Measurements from ENCODE around the gene CRTAC1. TPM values are rescaled to one million over a fixed set of nuclear protein-coding genes. Genes with fewer than 3 reads are reported as not detected.

Gene CRTAC1
- total RNA-seq, 1 donor from 2014 or later = 123 TPM

GRCh38 chr10:97903128-97904017 is 127.0 kb downstream of the CRTAC1 start:
- Histone ChIP-seq H3K36me3 (no peaks in the 10 kb centered on the region), H3K4me3 (no peak overlapping the region), H3K27ac (no peak overlapping the region), H3K9me3 (no peaks in the 10 kb centered on the region), H3K27me3 (ENCODE audit: low read depth) (peaks cover 5% of the 10 kb centered on the region), H3K4me1 (peaks cover 7% of the 10 kb centered on the region)
- ATAC-seq (no peak), DNase-seq (peak; percentile 18)
- TF ChIP-seq CTCF (IDR thresholded peaks at IDR 0.05) = no peak
- intact Hi-C loops (cut with DNase I) = no loop called here

- H3K4me1 ChIP-seq = peaks cover 14% of the 10 kb centered on the region
- H3K36me3 ChIP-seq = no peaks in the 10 kb centered on the region
- DNase-seq (peak; percentile 12), ATAC-seq (no peak)
- no peaks in the 10 kb centered on the region for H3K27me3 ChIP-seq (ENCODE audit: low read depth)
- H3K4me3 ChIP-seq = no peak overlapping the region
- TF ChIP-seq CTCF (IDR thresholded peaks at IDR 0.05) = no peak
- intact Hi-C loops (cut with DNase I) = no loop called here
- H3K9me3 ChIP-seq = no peaks in the 10 kb centered on the region
- no peak overlapping the region for H3K27ac ChIP-seq
These were observed 129.0 kb downstream of the CRTAC1 start for GRCh38 chr10:97901381-97901780.

GRCh38 chr10:97898429-97898828 is 132.0 kb downstream of the CRTAC1 start:
- peak; percentile 14 for DNase-seq

GRCh38 chr10:97896756-97897358 is 133.6 kb downstream of the CRTAC1 start:
- ATAC-seq = no peak
- no peak for TF ChIP-seq CTCF (IDR thresholded peaks at IDR 0.05)
- intact Hi-C loops (cut with DNase I) = no loop called here
- no peak overlapping the region for H3K4me3 ChIP-seq
- peaks cover 2% of the 10 kb centered on the region for H3K27me3 ChIP-seq (ENCODE audit: low read depth)
- no peaks in the 10 kb centered on the region for H3K9me3 ChIP-seq
- peaks cover 30% of the 10 kb centered on the region for H3K4me1 ChIP-seq
- no peaks in the 10 kb centered on the region for H3K36me3 ChIP-seq
- DNase-seq = no peak
- no peak overlapping the region for H3K27ac ChIP-seq

More at GRCh38 chr10:97898429-97898828, 132.0 kb downstream of the CRTAC1 start:
- intact Hi-C loops (cut with DNase I) = no loop called here
- Histone ChIP-seq H3K27me3 (ENCODE audit: low read depth) (no peaks in the 10 kb centered on the region), H3K9me3 (no peaks in the 10 kb centered on the region), H3K4me3 (no peak overlapping the region), H3K36me3 (no peaks in the 10 kb centered on the region), H3K4me1 (peaks cover 21% of the 10 kb centered on the region), H3K27ac (no peak overlapping the region)
- ATAC-seq = peak in 1 of 2 donors; percentile 25
- no peak for TF ChIP-seq CTCF (IDR thresholded peaks at IDR 0.05)

- intact Hi-C loops (cut with DNase I) = no loop called here
These were observed 134.5 kb downstream of the CRTAC1 start for GRCh38 chr10:97895915-97896314.

More at GRCh38 chr10:97895915-97896314, 134.5 kb downstream of the CRTAC1 start:
- peaks cover 5% of the 10 kb centered on the region for H3K27me3 ChIP-seq (ENCODE audit: low read depth)
- peaks cover 30% of the 10 kb centered on the region for H3K4me1 ChIP-seq
- TF ChIP-seq CTCF (IDR thresholded peaks at IDR 0.05) = no peak
- H3K4me3 ChIP-seq = no peak overlapping the region
- H3K36me3 ChIP-seq = no peaks in the 10 kb centered on the region
- no peak overlapping the region for H3K27ac ChIP-seq
- no peak for DNase-seq
- no peak for ATAC-seq
- no peaks in the 10 kb centered on the region for H3K9me3 ChIP-seq

All from lower lobe of right lung (tissue), 2 donors.